ENCODE measurements around the gene OR13G1. TPM values are rescaled to one million over a fixed set of nuclear protein-coding genes. Genes with fewer than 3 reads are reported as not detected.

OR13G1 gene
- total RNA-seq, 1 donor from 2014 or later, result not detected

Other genes with a start within 250 kb of the OR13G1 start
- not detected in 2 replicates for gene OR2B11, start 221.6 kb downstream of the OR13G1 start, total RNA-seq
- gene OR2C3, start 143.3 kb downstream of the OR13G1 start, total RNA-seq, result not detected in 2 replicates
- gene GCSAML, start 130.6 kb downstream of the OR13G1 start, total RNA-seq, result not detected in 2 replicates
- gene OR2G2, start 91.4 kb downstream of the OR13G1 start, total RNA-seq, result not detected in 2 replicates
- gene OR2G3, start 74.2 kb downstream of the OR13G1 start, total RNA-seq, result not detected in 2 replicates
- gene OR6F1, start 36.9 kb upstream of the OR13G1 start, total RNA-seq, result not detected in 2 replicates
- not detected in 2 replicates for gene OR14K1, start 58.9 kb upstream of the OR13G1 start, total RNA-seq
- not detected in 2 replicates for gene OR14A2, start 68.4 kb upstream of the OR13G1 start, total RNA-seq
- gene OR1C1, start 80.8 kb upstream of the OR13G1 start, total RNA-seq, result not detected in 2 replicates
- gene OR14A16, start 144.4 kb upstream of the OR13G1 start, total RNA-seq, result not detected in 2 replicates
- gene OR11L1, start 162.2 kb upstream of the OR13G1 start, total RNA-seq, result not detected in 2 replicates
- 0.61 TPM in 2 replicates for gene TRIM58, start 177.4 kb upstream of the OR13G1 start, total RNA-seq
- not detected in 2 replicates for gene OR2W3, start 215.8 kb upstream of the OR13G1 start, total RNA-seq
- not detected in 2 replicates for gene OR2T8, start 240.5 kb upstream of the OR13G1 start, total RNA-seq
- not detected in 2 replicates for gene OR2AJ1, start 245.2 kb upstream of the OR13G1 start, total RNA-seq